Prostate gland (tissue), 2 donors: ENCODE data around the gene ACACA. TPM values are rescaled to one million over a fixed set of nuclear protein-coding genes. Genes with fewer than 3 reads are reported as not detected.

Source experiments
- DNase-seq: peaks from one replicate; pipeline ENCODE4 v3.0.0-alpha.2; 2019; ENCODE audit warnings: low spot score
- H3K27ac ChIP-seq, 2 donors: fragments of 200-600 bp; sonication (generic); 2 replicates each; pipeline ENCODE4 v1.5.1; 2017 to 2019
- H3K27me3 ChIP-seq: fragments of 200-600 bp; sonication (generic); replicated peaks from 2 replicates; pipeline ENCODE4 v1.5.1; 2019; ENCODE audit not compliant: insufficient read depth
- H3K36me3 ChIP-seq, 2 donors: fragments of 200-600 bp; sonication (generic); 1 replicate in 1 of 2; 2 replicates in 1 of 2; pipeline versions ENCODE4 v1.5.1 to v1.8.1; 2017 to 2019
- H3K4me1 ChIP-seq: fragments of 200-600 bp; sonication (generic); replicated peaks from 2 replicates; pipeline ENCODE4 v1.5.1; 2019
- H3K4me3 ChIP-seq, 2 donors: fragments of 200-600 bp; sonication (generic); 2 replicates each; pipeline ENCODE4 v1.5.1; 2017 to 2019
- H3K9me3 ChIP-seq: fragments of 200-600 bp; sonication (generic); 2 replicates; pipeline ENCODE4 v1.5.1; 2017
- POLR2A ChIP-seq: fragments of 450-650 bp; IDR thresholded peaks from one replicate; pipeline ENCODE4 v1.6.1; 2016; ENCODE audit warnings: antibody characterized with exemption, mild to moderate bottlenecking
- POLR2AphosphoS5 ChIP-seq: sonication (generic); formaldehyde crosslinking; IDR thresholded peaks from one replicate; pipeline ENCODE4 v1.6.1; 2017; ENCODE audit warnings: antibody characterized with exemption
- WGBS: methylation state at CpG from one replicate; pipeline ENCODE4 v1.1.5; 2018; 5-methylcytosine and 5-hydroxymethylcytosine counted together
- intact Hi-C: fragments of 100-400 bp; cut with DNase I; formaldehyde crosslinking; loops from one replicate; pipeline ENCODE4 v1.14.2; 2022
- total RNA-seq, 2 donors: library from RNA; depleted of rRNA; stranded (reverse); fragments of >200 nt; gene quantifications; one replicate each; pipeline ENCODE4 v1.1.0, GENCODE V29; 2016
- TF ChIP-seq, protein P1 (sequence below), 4 experiments: fragments of 200-600 bp in 2 of 4; fragments of 450-650 bp in 2 of 4; sonication (generic) in 2 of 4; IDR thresholded peaks; 1 replicate in 3 of 4; 2 replicates in 1 of 4; pipeline ENCODE4 v1.5.1; 2016 to 2019; ENCODE audit warnings: antibody characterized with exemption in 4 of 4, mild to moderate bottlenecking in 2 of 4, moderate library complexity in 2 of 4

Gene ACACA
- total RNA-seq, 2 donors from 2014 or later = 54.2 to 71.3 TPM

DNA sequence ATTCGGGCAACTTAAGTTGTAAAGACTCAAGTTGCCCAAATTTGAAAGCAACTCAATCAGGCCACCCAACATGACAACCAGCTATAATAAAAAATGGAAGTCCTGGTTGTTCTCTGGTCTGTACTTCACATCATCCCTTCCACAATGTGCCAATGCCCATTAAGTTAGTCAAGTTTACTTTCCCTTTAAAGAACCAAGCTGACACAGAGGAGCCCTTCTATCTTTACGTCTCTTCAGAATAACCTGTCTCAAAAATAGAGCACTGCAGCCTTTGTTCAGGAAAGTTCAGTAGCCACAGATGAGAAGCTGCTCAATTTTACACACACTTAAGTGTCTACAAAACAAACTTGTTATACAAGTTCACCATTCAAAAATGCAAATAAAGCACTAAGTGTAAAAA, 106.0 kb downstream of the ACACA start:
- TF ChIP-seq, protein P1, sequence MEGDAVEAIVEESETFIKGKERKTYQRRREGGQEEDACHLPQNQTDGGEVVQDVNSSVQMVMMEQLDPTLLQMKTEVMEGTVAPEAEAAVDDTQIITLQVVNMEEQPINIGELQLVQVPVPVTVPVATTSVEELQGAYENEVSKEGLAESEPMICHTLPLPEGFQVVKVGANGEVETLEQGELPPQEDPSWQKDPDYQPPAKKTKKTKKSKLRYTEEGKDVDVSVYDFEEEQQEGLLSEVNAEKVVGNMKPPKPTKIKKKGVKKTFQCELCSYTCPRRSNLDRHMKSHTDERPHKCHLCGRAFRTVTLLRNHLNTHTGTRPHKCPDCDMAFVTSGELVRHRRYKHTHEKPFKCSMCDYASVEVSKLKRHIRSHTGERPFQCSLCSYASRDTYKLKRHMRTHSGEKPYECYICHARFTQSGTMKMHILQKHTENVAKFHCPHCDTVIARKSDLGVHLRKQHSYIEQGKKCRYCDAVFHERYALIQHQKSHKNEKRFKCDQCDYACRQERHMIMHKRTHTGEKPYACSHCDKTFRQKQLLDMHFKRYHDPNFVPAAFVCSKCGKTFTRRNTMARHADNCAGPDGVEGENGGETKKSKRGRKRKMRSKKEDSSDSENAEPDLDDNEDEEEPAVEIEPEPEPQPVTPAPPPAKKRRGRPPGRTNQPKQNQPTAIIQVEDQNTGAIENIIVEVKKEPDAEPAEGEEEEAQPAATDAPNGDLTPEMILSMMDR (IDR thresholded peaks at IDR 0.05) = no peak
- TF ChIP-seq POLR2AphosphoS5 (no peak), POLR2A (no peak)
- Histone ChIP-seq H3K27ac (peak overlapping the region; percentile 58 to 75), H3K9me3 (no peaks in the 10 kb centered on the region), H3K36me3 (no peaks in the 10 kb centered on the region), H3K4me1 (peaks cover 7% of the 10 kb centered on the region), H3K4me3 (no peak overlapping the region), H3K27me3 (no peaks in the 10 kb centered on the region)
- intact Hi-C loops = loop anchor here (5.0 kb wide), 1 partner anchor 57 kb away; no protein-coding TSS in a partner anchor
- 7% methylated on average over 2 of the region's 2 CpGs for WGBS
- no peak for DNase-seq

DNA sequence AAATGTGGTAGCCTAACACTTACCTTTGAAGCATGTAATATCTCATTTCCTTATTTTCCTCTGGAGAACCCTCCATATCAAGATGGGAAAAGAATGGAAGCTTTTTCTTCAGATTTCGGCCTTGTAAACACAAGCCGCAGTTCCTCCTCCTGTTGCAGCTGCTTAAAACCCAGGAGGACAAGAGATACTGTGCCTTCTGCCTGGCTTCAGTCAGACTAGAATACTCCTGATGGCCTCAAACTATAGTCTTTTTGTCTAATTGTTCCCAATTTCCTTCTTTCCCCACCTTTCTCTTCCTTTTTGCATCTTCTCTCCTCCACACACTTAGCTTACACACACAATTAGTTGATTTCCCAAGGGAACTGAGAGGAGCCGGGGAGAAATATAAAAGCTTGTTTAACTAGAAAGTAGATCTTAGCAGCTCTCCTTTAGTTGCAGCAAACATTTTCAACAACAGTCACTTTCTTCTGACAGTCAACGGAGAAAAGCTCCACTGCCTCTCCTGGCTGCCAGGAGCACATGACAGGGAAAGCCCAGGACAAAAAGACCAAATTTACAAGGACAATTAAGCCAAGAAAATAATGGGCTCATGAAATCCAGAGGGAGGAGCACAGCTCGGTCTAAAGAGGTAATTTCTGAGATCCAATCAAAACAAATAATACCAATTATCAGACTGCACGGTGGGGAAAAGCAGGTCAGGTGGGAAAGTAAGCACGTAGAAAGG, 107.2 kb downstream of the ACACA start:
- intact Hi-C loops = no loop called here
- 10% methylated on average over 7 of the region's 7 CpGs for WGBS
- H3K36me3 ChIP-seq = no peaks in the 10 kb centered on the region
- H3K4me3 ChIP-seq = no peak overlapping the region
- TF ChIP-seq POLR2AphosphoS5 = peak; percentile 81
- TF ChIP-seq, protein P1 (IDR thresholded peaks at IDR 0.05) = no peak
- no peak for TF ChIP-seq POLR2A
- H3K27me3 ChIP-seq = no peaks in the 10 kb centered on the region
- DNase-seq = peak; percentile 46
- peak overlapping the region; percentile 58 to 75 for H3K27ac ChIP-seq
- no peaks in the 10 kb centered on the region for H3K9me3 ChIP-seq
- H3K4me1 ChIP-seq = peaks cover 7% of the 10 kb centered on the region

DNA sequence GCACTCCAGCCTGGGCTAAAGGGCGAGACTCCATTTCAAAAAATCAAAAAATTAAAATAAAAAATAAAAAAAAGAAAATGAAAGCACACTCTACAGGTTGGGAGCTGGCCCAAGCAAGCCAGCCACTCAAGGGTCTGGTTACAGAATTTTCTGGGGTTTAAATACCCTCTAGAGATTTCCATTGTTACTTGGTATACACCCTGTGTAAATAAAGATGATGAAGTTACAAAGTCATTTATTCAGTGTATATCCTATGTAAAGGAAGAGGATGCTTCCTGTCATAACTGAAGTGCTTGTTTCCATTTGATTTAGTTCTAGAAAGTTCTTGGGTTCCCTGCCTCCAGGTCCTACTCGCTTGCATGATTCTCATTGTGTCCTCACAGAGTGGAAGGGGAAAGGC, 110.7 kb downstream of the ACACA start:
- no peaks in the 10 kb centered on the region for H3K36me3 ChIP-seq
- no peaks in the 10 kb centered on the region for H3K9me3 ChIP-seq
- WGBS = 100% methylated on average over 2 of the region's 2 CpGs
- H3K27ac ChIP-seq = no peak overlapping the region
- no peak for DNase-seq
- no peak overlapping the region for H3K4me3 ChIP-seq
- intact Hi-C loops = no loop called here
- TF ChIP-seq, protein P1 (IDR thresholded peaks at IDR 0.05) = no peak
- TF ChIP-seq POLR2A (no peak), POLR2AphosphoS5 (no peak)
- peaks cover 5% of the 10 kb centered on the region for H3K4me1 ChIP-seq
- no peaks in the 10 kb centered on the region for H3K27me3 ChIP-seq

DNA sequence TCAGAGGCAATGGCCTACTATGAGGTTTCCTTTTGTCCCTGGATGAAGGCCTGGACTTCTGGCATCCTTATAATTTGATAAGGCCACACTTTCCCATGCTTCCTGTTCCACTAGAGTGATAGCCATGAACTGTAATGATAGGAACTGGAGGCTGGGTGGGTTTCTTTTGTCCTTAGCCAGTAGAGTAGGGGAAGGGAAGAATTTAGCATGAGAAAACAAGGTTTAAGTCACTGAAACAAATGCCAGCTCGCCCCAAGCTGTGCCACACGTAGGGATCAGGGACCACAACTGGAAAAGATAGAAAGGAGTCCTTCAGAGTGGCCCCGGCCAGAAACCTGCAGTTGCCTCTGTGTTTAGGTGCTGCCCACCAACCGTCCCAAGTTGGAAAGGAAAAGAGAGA, 111.7 kb downstream of the ACACA start:
- TF ChIP-seq, protein P1 (IDR thresholded peaks at IDR 0.05) = no peak
- no peak for TF ChIP-seq POLR2AphosphoS5
- no peak for TF ChIP-seq POLR2A
- intact Hi-C loops = no loop called here

DNA sequence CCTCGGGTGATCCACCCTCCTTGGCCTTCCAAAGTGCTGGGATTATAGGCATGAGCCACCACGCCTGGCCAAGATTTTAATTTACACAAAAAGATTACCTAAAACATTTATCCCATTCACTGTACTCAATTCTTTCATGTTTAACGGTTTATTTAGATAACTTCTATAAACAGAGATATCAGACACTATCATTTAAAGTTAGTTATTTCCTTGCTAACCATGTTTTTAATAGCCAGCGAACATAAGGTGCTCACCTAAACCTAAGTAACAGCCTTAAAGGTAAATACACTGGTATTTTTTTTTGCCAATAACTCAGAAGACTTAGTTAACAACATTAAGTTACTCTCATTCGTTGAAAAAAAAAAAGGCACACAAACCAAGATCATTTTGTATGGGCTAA, 112.9 kb downstream of the ACACA start:
- WGBS = 52% methylated on average over 5 of the region's 5 CpGs
- intact Hi-C loops = no loop called here
- Histone ChIP-seq H3K27ac (no peak overlapping the region), H3K4me3 (no peak overlapping the region), H3K36me3 (no peaks in the 10 kb centered on the region), H3K27me3 (no peaks in the 10 kb centered on the region), H3K9me3 (no peaks in the 10 kb centered on the region), H3K4me1 (no peaks in the 10 kb centered on the region)
- DNase-seq = no peak
- TF ChIP-seq POLR2AphosphoS5 = no peak
- no peak for TF ChIP-seq POLR2A
- TF ChIP-seq, protein P1 (IDR thresholded peaks at IDR 0.05) = no peak

More for the DNA sequence above, 111.7 kb downstream of the ACACA start:
- Histone ChIP-seq H3K27ac (no peak overlapping the region), H3K4me1 (no peaks in the 10 kb centered on the region), H3K36me3 (no peaks in the 10 kb centered on the region), H3K4me3 (no peak overlapping the region), H3K27me3 (no peaks in the 10 kb centered on the region), H3K9me3 (no peaks in the 10 kb centered on the region)
- no peak for DNase-seq
- WGBS = 90% methylated on average over 4 of the region's 4 CpGs
